T-helper 1 cell (primary cell): ENCODE results near the gene MDP1.

Source experiments
- DNase-seq, 5 donors: peaks; one replicate each; pipeline ENCODE4 v3.0.0-alpha.2; 2012 to 2020

Gene MDP1

GRCh38 chr14:24179961-24180796 is 35.7 kb downstream of the MDP1 start:
- no peak for DNase-seq

GRCh38 chr14:24179294-24179960 is 36.4 kb downstream of the MDP1 start:
- no peak for DNase-seq

- DNase-seq, result no peak
Observed at GRCh38 chr14:24178399-24179178, 37.3 kb downstream of the MDP1 start.

- no peak for DNase-seq
Observed at GRCh38 chr14:24177891-24178290, 38.0 kb downstream of the MDP1 start.

- DNase-seq, result no peak
Observed at GRCh38 chr14:24177041-24177825, 38.6 kb downstream of the MDP1 start.

GRCh38 chr14:24176599-24176998 is 39.3 kb downstream of the MDP1 start:
- DNase-seq, result no peak

GRCh38 chr14:24172871-24173281 is 43.0 kb downstream of the MDP1 start:
- no peak for DNase-seq

GRCh38 chr14:24172261-24172860 is 43.5 kb downstream of the MDP1 start:
- DNase-seq, result no peak

- peak; percentile 47 to 79 (median 60) for DNase-seq
Observed at GRCh38 chr14:24171422-24172260, 44.2 kb downstream of the MDP1 start, which contains the start of gene REC8. Gene REC8 (plus strand): TSS chr14:24172080. CDS start chr14:24172553, 473 bp downstream.

GRCh38 chr14:24167469-24168114 is 48.3 kb downstream of the MDP1 start:
- DNase-seq, result no peak

GRCh38 chr14:24165785-24166184 is 50.1 kb downstream of the MDP1 start:
- DNase-seq, result no peak

- DNase-seq, result no peak
Observed at GRCh38 chr14:24164518-24164991, 51.3 kb downstream of the MDP1 start.
